A549 (cell line): ENCODE measurements around the gene TBX1. TPM values are rescaled to one million over a fixed set of nuclear protein-coding genes. Genes with fewer than 3 reads are reported as not detected.

Experiments
- ATAC-seq, 2 experiments: fragments of 200-7000 bp in 1 of 2; fragments of >200 bp in 1 of 2; cut with Nextera tagmentation in 1 of 2; cut with Tn5 transposase in 1 of 2; 3 replicates each; pipeline versions ENCODE4 v1.8.0 to v1.9.1; 2018 to 2020; ENCODE audit warnings: mild to moderate bottlenecking in 1 of 2, moderate library complexity in 1 of 2
- CTCF ChIA-PET: fragments of 300-600 bp; sonication (Branson Sonifier 250); formaldehyde crosslinking; extraction: SDS; loops from one replicate; lab custom pipeline; 2021; ENCODE audit warnings: antibody characterized with exemption, inconsistent platforms; lab: Yijun Ruan, JAX
- POLR2A ChIA-PET: fragments of 350-600 bp; formaldehyde crosslinking; extraction: SDS; loops from one replicate; lab custom pipeline; 2021; ENCODE audit warnings: antibody characterized with exemption, inconsistent platforms; lab: Yijun Ruan, JAX
- DNase-seq, 2 experiments: peaks; one replicate each; pipeline versions ENCODE4 v3.0.0 to v3.0.0-alpha.2; 2011 to 2016; ENCODE audit warnings: low read depth in 1 of 2, low spot score in 1 of 2
- FAIRE-seq: peaks from 2 replicates; lab custom pipeline; 2011; peaks lifted over from hg19 to GRCh38; lab: Jason Lieb, UNC
- H3K27ac ChIP-seq, 2 experiments: fragments of >200 bp; sonication (Bioruptor Twin); formaldehyde crosslinking; 3 replicates each; pipeline ENCODE4 v1.5.1; 2016 to 2017
- H3K4me1 ChIP-seq: fragments of >200 bp; sonication (Bioruptor Twin); formaldehyde crosslinking; 3 replicates; pipeline ENCODE4 v1.6.1; 2016
- H3K4me2 ChIP-seq: fragments of >200 bp; sonication (Bioruptor Twin); formaldehyde crosslinking; 3 replicates; pipeline ENCODE4 v1.6.1; 2016
- H3K4me3 ChIP-seq: fragments of >200 bp; sonication (Bioruptor Twin); formaldehyde crosslinking; 3 replicates; pipeline ENCODE4 v1.5.1; 2016
- H3K9me3 ChIP-seq: fragments of >200 bp; sonication (Bioruptor Twin); formaldehyde crosslinking; 3 replicates; pipeline ENCODE4 v1.6.1; 2016
- CBX2 ChIP-seq: fragments of 200-600 bp; sonication (generic); IDR thresholded peaks from 2 replicates; pipeline ENCODE4 v1.6.1; 2016; ENCODE audit warnings: low read depth, mild to moderate bottlenecking, borderline replicate concordance
- CEBPB ChIP-seq, 2 experiments: fragments of >200 bp in 1 of 2; sonication (Bioruptor Twin) in 1 of 2; formaldehyde crosslinking in 1 of 2; IDR thresholded peaks; 2 replicates each; pipeline ENCODE4 v1.6.1; 2012 to 2016
- FOSL2 ChIP-seq, 2 experiments: fragments of 450-650 bp in 1 of 2; fragments of >200 bp in 1 of 2; sonication (Bioruptor Twin) in 1 of 2; formaldehyde crosslinking; IDR thresholded peaks; 2 replicates each; pipeline versions ENCODE4 v1.5.0 to v1.6.1; 2016 to 2020; ENCODE audit warnings: mild to moderate bottlenecking in 1 of 2, moderate library complexity in 1 of 2
- GATA3 ChIP-seq: IDR thresholded peaks from 2 replicates; pipeline ENCODE4 v1.6.1; 2012; ENCODE audit warnings: borderline replicate concordance
- HDAC2 ChIP-seq: fragments of 200-600 bp; sonication (generic); IDR thresholded peaks from 2 replicates; pipeline ENCODE4 v1.6.1; 2016
- HEYL ChIP-seq: fragments of 250-450 bp; sonication (Bioruptor Pico); IDR thresholded peaks from 2 replicates; pipeline ENCODE4 v1.8.0; 2021; ENCODE audit warnings: mild to moderate bottlenecking, moderate library complexity
- HOXB13 ChIP-seq: fragments of 250-450 bp; sonication (Bioruptor Pico); IDR thresholded peaks from 2 replicates; pipeline ENCODE4 v1.5.0; 2020; ENCODE audit warnings: low read depth, mild to moderate bottlenecking, moderate library complexity
- HOXB5 ChIP-seq: fragments of 250-450 bp; sonication (Bioruptor Pico); IDR thresholded peaks from 2 replicates; pipeline ENCODE4 v1.5.0; 2020; ENCODE audit warnings: mild to moderate bottlenecking, moderate library complexity
- JUN ChIP-seq, 2 experiments: fragments of >200 bp; sonication (Bioruptor Twin); formaldehyde crosslinking; IDR thresholded peaks; 2 replicates in 1 of 2; 3 replicates in 1 of 2; pipeline ENCODE4 v1.6.1; 2016 to 2017
- JUNB ChIP-seq: fragments of >200 bp; sonication (Bioruptor Twin); formaldehyde crosslinking; IDR thresholded peaks from 2 replicates; pipeline ENCODE4 v1.6.1; 2016
- KDM1A ChIP-seq: fragments of 200-600 bp; sonication (generic); IDR thresholded peaks from 2 replicates; pipeline ENCODE4 v1.6.1; 2016; ENCODE audit warnings: low read depth, mild to moderate bottlenecking
- KDM5A ChIP-seq: fragments of 200-600 bp; sonication (generic); IDR thresholded peaks from 2 replicates; pipeline ENCODE4 v1.6.1; 2016; ENCODE audit warnings: antibody characterized with exemption, mild to moderate bottlenecking
- MAFK ChIP-seq: fragments of 450-650 bp; IDR thresholded peaks from 2 replicates; pipeline ENCODE4 v1.6.1; 2014; ENCODE audit not compliant: partially characterized antibody
- MAX ChIP-seq: IDR thresholded peaks from 2 replicates; pipeline ENCODE4 v1.6.1; 2012
- POLR2AphosphoS2 ChIP-seq: conservative IDR thresholded peaks from 2 replicates; pipeline ENCODE4 v1.6.1; 2012; ENCODE audit warnings: low read length, improper control_type of control experiment, inconsistent platforms
- RARB ChIP-seq: fragments of 250-450 bp; sonication (Bioruptor Pico); IDR thresholded peaks from 2 replicates; pipeline ENCODE4 v1.8.0; 2021; ENCODE audit warnings: mild to moderate bottlenecking, moderate library complexity
- RCOR1 ChIP-seq: fragments of 150-350 bp; IDR thresholded peaks from 2 replicates; pipeline ENCODE4 v1.6.1; 2014; ENCODE audit warnings: antibody characterized with exemption, low read length, low read depth
- RFX5 ChIP-seq: fragments of 450-650 bp; IDR thresholded peaks from 2 replicates; pipeline ENCODE4 v1.7.1; 2014; ENCODE audit warnings: antibody characterized with exemption, mild to moderate bottlenecking, moderate library complexity
- SREBF2 ChIP-seq: fragments of 450-650 bp; IDR thresholded peaks from 2 replicates; pipeline ENCODE4 v1.6.1; 2014; ENCODE audit warnings: mild to moderate bottlenecking, moderate library complexity
- TP53 ChIP-seq: fragments of 250-450 bp; sonication (Bioruptor Pico); IDR thresholded peaks from 2 replicates; pipeline ENCODE4 v1.5.0; 2021; ENCODE audit warnings: mild to moderate bottlenecking, moderate library complexity
- ZC3H11A ChIP-seq: fragments of 450-650 bp; IDR thresholded peaks from 2 replicates; pipeline ENCODE4 v1.6.1; 2014; ENCODE audit warnings: antibody characterized with exemption, mild to moderate bottlenecking
- ZNF302 ChIP-seq: fragments of 250-450 bp; sonication (Bioruptor Pico); IDR thresholded peaks from 2 replicates; pipeline ENCODE4 v1.9.0; 2021; ENCODE audit warnings: inconsistent platforms, mild to moderate bottlenecking, moderate library complexity
- ZSCAN20 ChIP-seq: fragments of 250-450 bp; sonication (Bioruptor Pico); IDR thresholded peaks from 2 replicates; pipeline ENCODE4 v1.8.0; 2022; ENCODE audit warnings: mild to moderate bottlenecking, moderate library complexity
- WGBS: methylation state at CpG from one replicate; pipeline ENCODE4 v1.1.6; 2017; ENCODE audit errors: missing lambda C conversion rate; 5-methylcytosine and 5-hydroxymethylcytosine counted together
- polyA plus RNA-seq, 4 experiments: library from polyadenylated mRNA; depleted of rRNA in 3 of 4; stranded (reverse); fragments of >200 nt; fragmentation: RNase III in 1 of 4; extraction: RNeasy Plus Mini Kit Qiagen cat#74134 plus additional on column Dnase treatment in 1 of 4; gene quantifications; 2 replicates in 3 of 4; 3 replicates in 1 of 4; pipeline ENCODE4 v1.2.3, GENCODE V29; 2011 to 2017
- TF ChIP-seq, protein P1 (sequence below): fragments of 200-600 bp; sonication (generic); IDR thresholded peaks from 2 replicates; pipeline ENCODE4 v1.6.1; 2016; ENCODE audit warnings: antibody characterized with exemption, mild to moderate bottlenecking, moderate library complexity

TBX1 gene
- polyA plus RNA-seq, 2 of the 4 experiments (the other 2 are of a cell fraction) = 0.30 to 2.8 TPM

GRCh38 chr22:19764636-19765476 lies 4.3 kb downstream of the TBX1 start:
- no peak for TF ChIP-seq HDAC2
- TF ChIP-seq ZNF302 (CRISPR knock-in tag) = no peak
- no peak for TF ChIP-seq TP53 (CRISPR knock-in tag)
- no peak for TF ChIP-seq ZSCAN20 (CRISPR knock-in tag)
- ChIA-PET POLR2A (no interaction called here), CTCF (interaction anchor here (0.8 to 2.8 kb wide), 4 partner anchors 8 to 146 kb away, joined by 3 to 11 read pairs (median 4); no protein-coding TSS in a partner anchor)
- H3K4me3 ChIP-seq = no peak overlapping the region
- no peaks in the 10 kb centered on the region; the same call in 2 of the 3 replicates for H3K4me1 ChIP-seq
- H3K27ac ChIP-seq = no peak overlapping the region
- no peak overlapping the region for H3K4me2 ChIP-seq
- ATAC-seq (no peak), FAIRE-seq (no peak), DNase-seq (no peak)
- WGBS = 94% methylated on average over 24 of the region's 25 CpGs
- H3K9me3 ChIP-seq = no peaks in the 10 kb centered on the region

- no peak overlapping the region for H3K4me3 ChIP-seq
- CTCF ChIA-PET = interaction anchor here (1.0 kb wide), 1 partner anchor 33 kb away, joined by 3 read pairs; no protein-coding TSS in a partner anchor
- no peak for FAIRE-seq
- no peaks in the 10 kb centered on the region; the same call in 2 of the 3 replicates for H3K4me1 ChIP-seq
- POLR2A ChIA-PET = no interaction called here
- no peak overlapping the region for H3K4me2 ChIP-seq
- no peak overlapping the region for H3K27ac ChIP-seq
- H3K9me3 ChIP-seq = no peaks in the 10 kb centered on the region
- TF ChIP-seq KDM5A = no peak
- TF ChIP-seq RARB (CRISPR knock-in tag) = no peak
- TF ChIP-seq TP53 (CRISPR knock-in tag) = no peak
- TF ChIP-seq, all 56 proteins: peak for 0
- no peak for DNase-seq
- 97% methylated on average over 24 of the region's 83 CpGs for WGBS
- ATAC-seq = no peak
Measured at GRCh38 chr22:19765477-19766239, 5.1 kb downstream of the TBX1 start.

DNA sequence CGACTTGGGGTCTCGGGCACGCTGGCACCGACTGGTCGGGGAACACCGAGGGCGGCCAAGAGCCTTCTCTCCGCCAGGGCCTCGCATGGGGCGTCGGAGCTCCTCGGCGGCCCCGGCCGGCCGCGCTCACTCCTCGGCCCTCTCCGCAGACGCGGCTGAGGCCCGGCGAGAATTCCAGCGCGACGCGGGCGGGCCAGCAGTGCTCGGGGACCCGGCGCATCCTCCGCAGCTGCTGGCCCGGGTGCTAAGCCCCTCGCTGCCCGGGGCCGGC lies 5.6 kb downstream of the TBX1 start:
- no peak overlapping the region for H3K4me2 ChIP-seq
- H3K4me1 ChIP-seq = no peaks in the 10 kb centered on the region; the same call in 2 of the 3 replicates
- no peak for ATAC-seq
- H3K27ac ChIP-seq = no peak overlapping the region
- no peak for DNase-seq
- POLR2A ChIA-PET = no interaction called here
- no peaks in the 10 kb centered on the region for H3K9me3 ChIP-seq
- WGBS = over 99% methylated on average over 22 of the region's 36 CpGs
- FAIRE-seq = no peak
- no peak overlapping the region for H3K4me3 ChIP-seq
- CTCF ChIA-PET = no interaction called here
- no peak for TF ChIP-seq SREBF2
- TF ChIP-seq ZC3H11A = no peak
- TF ChIP-seq RCOR1 = no peak
- no peak for TF ChIP-seq CEBPB (IDR thresholded peaks at IDR 0.05)
- no peak for TF ChIP-seq JUNB
- no peak for TF ChIP-seq POLR2AphosphoS2
- TF ChIP-seq HEYL (CRISPR knock-in tag) = no peak
- no peak for TF ChIP-seq RFX5
- TF ChIP-seq HOXB13 (CRISPR knock-in tag) = no peak
- no peak for TF ChIP-seq TP53 (CRISPR knock-in tag)
- no peak for TF ChIP-seq KDM1A
- no peak for TF ChIP-seq HOXB5 (CRISPR knock-in tag)
- TF ChIP-seq, protein P1, sequence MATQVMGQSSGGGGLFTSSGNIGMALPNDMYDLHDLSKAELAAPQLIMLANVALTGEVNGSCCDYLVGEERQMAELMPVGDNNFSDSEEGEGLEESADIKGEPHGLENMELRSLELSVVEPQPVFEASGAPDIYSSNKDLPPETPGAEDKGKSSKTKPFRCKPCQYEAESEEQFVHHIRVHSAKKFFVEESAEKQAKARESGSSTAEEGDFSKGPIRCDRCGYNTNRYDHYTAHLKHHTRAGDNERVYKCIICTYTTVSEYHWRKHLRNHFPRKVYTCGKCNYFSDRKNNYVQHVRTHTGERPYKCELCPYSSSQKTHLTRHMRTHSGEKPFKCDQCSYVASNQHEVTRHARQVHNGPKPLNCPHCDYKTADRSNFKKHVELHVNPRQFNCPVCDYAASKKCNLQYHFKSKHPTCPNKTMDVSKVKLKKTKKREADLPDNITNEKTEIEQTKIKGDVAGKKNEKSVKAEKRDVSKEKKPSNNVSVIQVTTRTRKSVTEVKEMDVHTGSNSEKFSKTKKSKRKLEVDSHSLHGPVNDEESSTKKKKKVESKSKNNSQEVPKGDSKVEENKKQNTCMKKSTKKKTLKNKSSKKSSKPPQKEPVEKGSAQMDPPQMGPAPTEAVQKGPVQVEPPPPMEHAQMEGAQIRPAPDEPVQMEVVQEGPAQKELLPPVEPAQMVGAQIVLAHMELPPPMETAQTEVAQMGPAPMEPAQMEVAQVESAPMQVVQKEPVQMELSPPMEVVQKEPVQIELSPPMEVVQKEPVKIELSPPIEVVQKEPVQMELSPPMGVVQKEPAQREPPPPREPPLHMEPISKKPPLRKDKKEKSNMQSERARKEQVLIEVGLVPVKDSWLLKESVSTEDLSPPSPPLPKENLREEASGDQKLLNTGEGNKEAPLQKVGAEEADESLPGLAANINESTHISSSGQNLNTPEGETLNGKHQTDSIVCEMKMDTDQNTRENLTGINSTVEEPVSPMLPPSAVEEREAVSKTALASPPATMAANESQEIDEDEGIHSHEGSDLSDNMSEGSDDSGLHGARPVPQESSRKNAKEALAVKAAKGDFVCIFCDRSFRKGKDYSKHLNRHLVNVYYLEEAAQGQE = no peak
- TF ChIP-seq FOSL2 (IDR thresholded peaks at IDR 0.05) = no peak
- TF ChIP-seq FOSL2 (CRISPR knock-in tag; IDR thresholded peaks at IDR 0.05) = no peak
- no peak for TF ChIP-seq MAX
- TF ChIP-seq CBX2 = no peak
- no peak for TF ChIP-seq JUN (IDR thresholded peaks at IDR 0.05)
- no peak for TF ChIP-seq RARB (CRISPR knock-in tag)
- TF ChIP-seq GATA3 = no peak
- TF ChIP-seq MAFK = no peak
